ENCODE results near the gene DTD2.

DTD2 gene

DNA sequence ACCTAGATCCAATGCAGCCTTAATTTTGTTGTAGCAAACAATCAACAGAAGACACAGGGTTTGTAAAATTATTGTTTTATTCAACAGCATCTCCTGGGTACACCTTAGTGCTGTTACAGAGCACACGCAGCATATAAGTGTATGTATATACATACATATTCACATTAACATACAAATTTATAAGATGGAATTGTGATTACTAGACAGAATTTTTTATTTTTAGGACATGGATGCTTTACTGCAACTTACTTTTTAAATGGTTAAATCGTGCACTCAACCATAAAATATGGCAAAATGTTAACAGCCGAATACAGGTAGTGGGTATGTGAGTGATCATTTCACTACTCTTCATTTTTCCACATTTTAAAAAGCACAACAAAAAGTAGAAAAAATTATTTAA, 53.6 kb downstream of the DTD2 start:
- DNase-seq, result no peak

- DNase-seq, result no peak
These were observed 54.4 kb downstream of the DTD2 start for GRCh38 chr14:31402764-31403439.

DNA sequence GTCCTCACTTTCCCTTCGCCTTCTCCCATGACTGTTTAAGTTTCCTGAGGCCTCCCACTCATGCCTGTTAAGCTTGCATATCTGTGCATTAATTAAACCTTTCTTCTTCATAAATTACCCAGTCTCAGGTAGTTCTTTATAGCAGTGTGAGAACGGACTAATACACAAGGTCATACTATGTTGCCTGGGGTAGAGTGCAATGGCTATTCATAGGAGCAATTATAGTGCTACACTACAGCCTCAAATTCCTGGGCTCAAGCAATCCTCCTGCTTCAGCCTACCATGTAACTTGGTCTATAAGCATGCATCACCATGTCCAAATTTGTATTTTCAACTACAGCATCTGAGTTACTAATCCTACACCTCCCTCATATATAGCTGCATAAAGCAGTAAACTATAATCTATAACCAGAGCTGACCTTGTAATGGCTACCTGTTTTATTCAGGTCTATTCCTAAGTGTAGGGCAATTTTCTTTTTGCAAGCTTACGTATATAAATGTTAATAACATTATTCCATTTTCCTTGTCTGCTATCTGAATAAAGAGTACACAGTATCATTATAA, 55.9 kb downstream of the DTD2 start:
- DNase-seq, result no peak

- no peak for DNase-seq
These were observed 57.2 kb downstream of the DTD2 start for GRCh38 chr14:31400031-31400638.

Measured in NK-92 treated with Interleukin-12 subunit alpha and Interleukin-12 subunit beta, amount 100 ng/mL, for 24 hours (cell line).